OCI-LY1 (cell line): ENCODE results near the gene KIRREL3.

Source experiments
- H2AFZ ChIP-seq: fragments of 200-600 bp; sonication (generic), shearing (Covaris generic); 2 replicates; pipeline ENCODE4 v1.6.0; 2014; ENCODE audit warnings: antibody characterized with exemption, mild to moderate bottlenecking, low read length
- H3F3A ChIP-seq: fragments of 200-600 bp; sonication (generic), shearing (Covaris generic); 2 replicates; pipeline ENCODE4 v1.6.0; 2014; ENCODE audit warnings: mild to moderate bottlenecking, antibody characterized with exemption, low read length, moderate library complexity; ENCODE audit not compliant: insufficient read depth
- H3K27ac ChIP-seq: fragments of 200-600 bp; sonication (generic); 2 replicates; pipeline ENCODE4 v1.5.1; 2014; ENCODE audit warnings: low read length, mixed run types, mild to moderate bottlenecking, low read depth; ENCODE audit not compliant: poor library complexity, severe bottlenecking
- H3K27me3 ChIP-seq: fragments of 200-600 bp; sonication (generic); 2 replicates; pipeline ENCODE4 v1.6.0; 2014; ENCODE audit warnings: antibody characterized with exemption, mild to moderate bottlenecking, low read length, moderate library complexity; ENCODE audit not compliant: insufficient read depth
- H3K36me3 ChIP-seq: fragments of 200-600 bp; sonication (generic); 2 replicates; pipeline ENCODE4 v1.6.1; 2014; ENCODE audit warnings: mild to moderate bottlenecking, antibody characterized with exemption, low read length, moderate library complexity, mixed read lengths; ENCODE audit not compliant: insufficient read depth
- H3K4me1 ChIP-seq: fragments of 200-600 bp; sonication (generic); 2 replicates; pipeline ENCODE4 v1.5.1; 2014; ENCODE audit warnings: mild to moderate bottlenecking, low read length, moderate library complexity; ENCODE audit not compliant: insufficient read depth, severe bottlenecking
- H3K4me2 ChIP-seq: fragments of 200-600 bp; sonication (generic), shearing (Covaris generic); 2 replicates; pipeline ENCODE4 v1.6.1; 2014; ENCODE audit warnings: low read length
- H3K4me3 ChIP-seq: fragments of 200-600 bp; sonication (generic); 2 replicates; pipeline ENCODE4 v1.5.1; 2014; ENCODE audit warnings: low read length, low read depth, mild to moderate bottlenecking, mixed read lengths; ENCODE audit not compliant: poor library complexity, severe bottlenecking
- H3K79me2 ChIP-seq: fragments of 200-600 bp; shearing (Covaris generic); 2 replicates; pipeline ENCODE4 v1.6.1; 2016; ENCODE audit warnings: mixed run types, low read length, mixed read lengths; ENCODE audit not compliant: insufficient read depth
- H3K9ac ChIP-seq: fragments of 200-600 bp; sonication (generic), shearing (Covaris generic); 2 replicates; pipeline ENCODE4 v1.6.1; 2014; ENCODE audit warnings: mild to moderate bottlenecking, low read length, mixed read lengths
- H3K9me2 ChIP-seq: fragments of 200-600 bp; sonication (generic), shearing (Covaris generic); 2 replicates; pipeline ENCODE4 v1.6.1; 2014; ENCODE audit warnings: low read depth, mild to moderate bottlenecking, low read length, mixed read lengths
- H3K9me3 ChIP-seq: fragments of 200-600 bp; shearing (Covaris generic); 2 replicates; pipeline ENCODE4 v1.6.1; 2014; ENCODE audit warnings: low read length, mixed read lengths
- H4K20me1 ChIP-seq: fragments of 200-600 bp; sonication (generic), shearing (Covaris generic); 2 replicates; pipeline ENCODE4 v1.6.0; 2016; ENCODE audit warnings: mild to moderate bottlenecking, low read length; ENCODE audit not compliant: insufficient read depth
- EZH2 ChIP-seq: fragments of 200-600 bp; sonication (generic), shearing (Covaris generic); IDR thresholded peaks from 2 replicates; pipeline ENCODE4 v1.8.0; 2017; ENCODE audit warnings: borderline replicate concordance, mixed run types, mild to moderate bottlenecking, antibody characterized with exemption, low read length, moderate library complexity, mixed read lengths
- TF ChIP-seq, protein P1 (sequence below): fragments of 200-600 bp; sonication (generic), shearing (Covaris generic); IDR thresholded peaks from 2 replicates; pipeline ENCODE4 v1.5.1; 2017; ENCODE audit warnings: mild to moderate bottlenecking, antibody characterized with exemption, low read length, moderate library complexity, mixed read lengths

The KIRREL3 gene

DNA sequence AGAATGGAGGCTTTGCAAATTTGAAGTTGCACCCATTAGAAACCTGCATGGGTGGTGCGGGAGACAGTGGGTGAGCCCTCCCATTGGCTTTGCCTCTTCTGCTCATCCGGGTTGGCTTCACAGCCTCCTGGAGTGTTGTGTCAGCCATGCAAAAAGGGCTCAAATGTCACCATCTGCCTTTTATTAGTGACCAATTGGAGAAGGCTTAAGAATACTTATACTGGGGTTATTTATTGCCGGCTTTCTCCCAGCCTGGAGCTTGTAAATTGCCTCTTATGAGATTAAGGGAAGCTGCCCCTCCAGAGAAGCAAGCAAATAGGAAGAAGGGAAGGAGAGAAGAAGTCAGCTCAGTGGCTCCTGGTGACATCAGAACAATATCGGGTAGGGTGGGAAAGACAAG is 462.5 kb downstream of the KIRREL3 start:
- no peaks in the 10 kb centered on the region for H3F3A ChIP-seq
- no peaks in the 10 kb centered on the region for H3K9me2 ChIP-seq
- no peak overlapping the region for H3K27ac ChIP-seq
- no peak overlapping the region for H3K4me2 ChIP-seq
- H3K4me3 ChIP-seq: no peak overlapping the region
- H3K9ac ChIP-seq: no peak overlapping the region
- no peaks in the 10 kb centered on the region for H3K27me3 ChIP-seq
- no peaks in the 10 kb centered on the region for H3K9me3 ChIP-seq
- H2AFZ ChIP-seq: no peak overlapping the region
- no peaks in the 10 kb centered on the region for H3K79me2 ChIP-seq
- TF ChIP-seq, protein P1, sequence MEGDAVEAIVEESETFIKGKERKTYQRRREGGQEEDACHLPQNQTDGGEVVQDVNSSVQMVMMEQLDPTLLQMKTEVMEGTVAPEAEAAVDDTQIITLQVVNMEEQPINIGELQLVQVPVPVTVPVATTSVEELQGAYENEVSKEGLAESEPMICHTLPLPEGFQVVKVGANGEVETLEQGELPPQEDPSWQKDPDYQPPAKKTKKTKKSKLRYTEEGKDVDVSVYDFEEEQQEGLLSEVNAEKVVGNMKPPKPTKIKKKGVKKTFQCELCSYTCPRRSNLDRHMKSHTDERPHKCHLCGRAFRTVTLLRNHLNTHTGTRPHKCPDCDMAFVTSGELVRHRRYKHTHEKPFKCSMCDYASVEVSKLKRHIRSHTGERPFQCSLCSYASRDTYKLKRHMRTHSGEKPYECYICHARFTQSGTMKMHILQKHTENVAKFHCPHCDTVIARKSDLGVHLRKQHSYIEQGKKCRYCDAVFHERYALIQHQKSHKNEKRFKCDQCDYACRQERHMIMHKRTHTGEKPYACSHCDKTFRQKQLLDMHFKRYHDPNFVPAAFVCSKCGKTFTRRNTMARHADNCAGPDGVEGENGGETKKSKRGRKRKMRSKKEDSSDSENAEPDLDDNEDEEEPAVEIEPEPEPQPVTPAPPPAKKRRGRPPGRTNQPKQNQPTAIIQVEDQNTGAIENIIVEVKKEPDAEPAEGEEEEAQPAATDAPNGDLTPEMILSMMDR: no peak
- TF ChIP-seq EZH2: no peak
- H4K20me1 ChIP-seq: no peaks in the 10 kb centered on the region
- H3K4me1 ChIP-seq: no peaks in the 10 kb centered on the region
- no peaks in the 10 kb centered on the region for H3K36me3 ChIP-seq

DNA sequence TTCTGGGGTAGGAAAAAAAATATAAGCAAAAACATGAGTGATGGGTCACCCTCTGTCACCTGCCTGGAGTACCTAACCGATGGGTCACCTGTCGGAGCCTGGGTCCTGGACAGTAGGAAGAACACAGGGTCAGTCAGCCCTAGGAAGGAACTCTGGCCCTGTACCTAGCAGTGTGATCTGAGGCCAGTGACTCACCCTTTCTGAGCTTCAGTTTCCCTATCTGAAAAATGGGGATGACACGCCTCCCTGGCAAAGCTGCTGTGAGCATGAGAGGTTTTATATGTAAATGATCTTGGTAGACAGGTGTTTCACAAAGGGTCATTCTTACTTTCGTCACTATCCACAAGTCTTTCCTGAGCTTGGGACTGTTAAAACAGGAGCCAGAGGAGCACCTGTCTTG is 463.1 kb downstream of the KIRREL3 start:
- H2AFZ ChIP-seq: no peak overlapping the region
- H3K27me3 ChIP-seq: no peaks in the 10 kb centered on the region
- H3K79me2 ChIP-seq: no peaks in the 10 kb centered on the region
- no peaks in the 10 kb centered on the region for H4K20me1 ChIP-seq
- no peaks in the 10 kb centered on the region for H3K36me3 ChIP-seq
- H3K4me3 ChIP-seq: no peak overlapping the region
- H3K9ac ChIP-seq: no peak overlapping the region
- TF ChIP-seq EZH2: no peak
- TF ChIP-seq, protein P1: no peak
- no peak overlapping the region for H3K4me2 ChIP-seq
- no peak overlapping the region for H3K27ac ChIP-seq
- H3K9me2 ChIP-seq: no peaks in the 10 kb centered on the region
- no peaks in the 10 kb centered on the region for H3K9me3 ChIP-seq
- H3K4me1 ChIP-seq: no peaks in the 10 kb centered on the region
- no peaks in the 10 kb centered on the region for H3F3A ChIP-seq

DNA sequence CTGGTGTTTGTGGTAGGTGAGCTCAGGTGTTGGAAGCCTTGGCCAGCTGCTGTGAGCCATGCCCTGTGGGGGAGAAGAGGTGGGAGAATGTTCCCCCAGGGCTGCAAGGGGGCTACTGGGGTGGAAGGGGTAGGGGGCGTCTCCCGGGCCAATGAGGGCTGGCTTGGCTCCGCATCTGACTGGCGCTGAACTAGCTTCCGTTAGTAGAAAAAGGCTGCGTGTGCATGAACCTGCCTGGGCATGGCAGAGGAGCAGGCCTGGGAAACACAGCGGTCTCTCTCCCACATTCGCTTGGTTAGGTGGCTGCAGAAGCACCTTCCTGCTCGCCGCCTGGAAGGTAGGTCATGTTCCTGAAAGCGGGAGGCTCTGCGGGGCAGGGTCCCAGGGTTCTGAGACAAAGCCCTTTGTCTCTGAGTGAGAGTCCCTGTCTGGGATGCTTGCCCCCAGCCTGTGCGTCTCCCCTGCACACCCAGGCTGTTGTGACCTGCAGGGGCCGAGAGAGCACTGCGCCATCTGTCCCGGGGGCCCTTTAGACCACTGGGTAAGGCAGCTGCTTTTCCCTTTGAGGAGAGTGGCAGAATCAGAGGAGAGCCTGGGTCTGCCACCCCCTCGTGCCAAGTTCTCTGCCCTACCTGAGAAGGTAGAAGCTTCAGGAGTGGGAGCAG is 466.3 kb downstream of the KIRREL3 start:
- Histone ChIP-seq H3K4me3 (no peak overlapping the region), H3K27me3 (no peaks in the 10 kb centered on the region), H3K9ac (no peak overlapping the region), H3K4me2 (no peak overlapping the region), H3K4me1 (no peaks in the 10 kb centered on the region), H3K79me2 (no peaks in the 10 kb centered on the region), H3F3A (no peaks in the 10 kb centered on the region), H2AFZ (no peak overlapping the region), H4K20me1 (no peaks in the 10 kb centered on the region), H3K9me3 (no peaks in the 10 kb centered on the region), H3K27ac (no peak overlapping the region), H3K9me2 (no peaks in the 10 kb centered on the region), H3K36me3 (no peaks in the 10 kb centered on the region)
- TF ChIP-seq, protein P1: no peak
- no peak for TF ChIP-seq EZH2
